ENCODE measurements around the gene PACRG. TPM values are rescaled to one million over a fixed set of nuclear protein-coding genes. Genes with fewer than 3 reads are reported as not detected.

PACRG gene
- total RNA-seq, 4 donors from 2014 or later: 0.29 to 1.6 (median 0.61) TPM

- intact Hi-C loops (cut with DNase I; ENCODE audit: low total_unique reads): loop anchor here (10.0 kb wide), 1 partner anchor 97 kb away; no protein-coding TSS in a partner anchor
- in situ Hi-C loops (cut with MboI; ENCODE audit: low sequenced_read_pairs in 4 of 4): no loop called here
These were observed 553.9 kb downstream of the PACRG start for GRCh38 chr6:163281634-163282033.

DNA sequence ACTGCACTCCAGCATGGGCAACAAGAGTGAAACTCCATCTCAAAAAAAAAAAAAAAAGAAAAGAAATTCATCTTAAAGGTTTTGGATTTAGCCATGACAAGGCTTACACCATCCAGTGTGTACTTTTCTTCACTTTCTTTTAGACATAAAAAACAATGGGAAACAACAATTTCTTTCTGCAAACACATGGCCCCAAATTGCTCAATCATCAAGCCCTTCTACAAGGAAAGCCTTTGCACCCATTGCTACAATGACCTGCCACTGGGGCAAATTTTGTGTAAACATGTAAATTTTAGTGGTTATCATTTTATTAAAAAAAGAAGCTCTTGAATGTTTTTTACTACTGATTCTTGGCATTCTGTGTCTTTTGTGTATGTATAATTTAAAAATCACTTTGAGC lies 554.9 kb downstream of the PACRG start:
- Histone ChIP-seq H3K4me1 (peaks cover 0 to 4% of the 10 kb centered on the region in 2 donors), H3K4me3 (no peak overlapping the region), H3K27ac (no peak overlapping the region), H3K9me3 (no peaks in the 10 kb centered on the region), H3K36me3 (no peaks in the 10 kb centered on the region), H3K27me3 (no peaks in the 10 kb centered on the region)
- in situ Hi-C loops (cut with MboI; ENCODE audit: low sequenced_read_pairs in 4 of 4) (no loop called here), intact Hi-C loops (cut with DNase I; ENCODE audit: low total_unique reads) (loop anchor here (10.0 kb wide), 1 partner anchor 98 kb away; no protein-coding TSS in a partner anchor)
- DNase-seq (no peak), ATAC-seq (no peak)
- TF ChIP-seq POLR2A (IDR thresholded peaks at IDR 0.05): no peak
- TF ChIP-seq, protein P1, sequence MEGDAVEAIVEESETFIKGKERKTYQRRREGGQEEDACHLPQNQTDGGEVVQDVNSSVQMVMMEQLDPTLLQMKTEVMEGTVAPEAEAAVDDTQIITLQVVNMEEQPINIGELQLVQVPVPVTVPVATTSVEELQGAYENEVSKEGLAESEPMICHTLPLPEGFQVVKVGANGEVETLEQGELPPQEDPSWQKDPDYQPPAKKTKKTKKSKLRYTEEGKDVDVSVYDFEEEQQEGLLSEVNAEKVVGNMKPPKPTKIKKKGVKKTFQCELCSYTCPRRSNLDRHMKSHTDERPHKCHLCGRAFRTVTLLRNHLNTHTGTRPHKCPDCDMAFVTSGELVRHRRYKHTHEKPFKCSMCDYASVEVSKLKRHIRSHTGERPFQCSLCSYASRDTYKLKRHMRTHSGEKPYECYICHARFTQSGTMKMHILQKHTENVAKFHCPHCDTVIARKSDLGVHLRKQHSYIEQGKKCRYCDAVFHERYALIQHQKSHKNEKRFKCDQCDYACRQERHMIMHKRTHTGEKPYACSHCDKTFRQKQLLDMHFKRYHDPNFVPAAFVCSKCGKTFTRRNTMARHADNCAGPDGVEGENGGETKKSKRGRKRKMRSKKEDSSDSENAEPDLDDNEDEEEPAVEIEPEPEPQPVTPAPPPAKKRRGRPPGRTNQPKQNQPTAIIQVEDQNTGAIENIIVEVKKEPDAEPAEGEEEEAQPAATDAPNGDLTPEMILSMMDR (IDR thresholded peaks at IDR 0.05 in 4 of 5, conservative IDR thresholded peaks at IDR 0.05 in 1 of 5): no peak

More at GRCh38 chr6:163281634-163282033, 553.9 kb downstream of the PACRG start:
- no peak for ATAC-seq
- H3K27me3 ChIP-seq: no peaks in the 10 kb centered on the region
- no peak for DNase-seq
- H3K36me3 ChIP-seq: no peaks in the 10 kb centered on the region
- H3K27ac ChIP-seq: no peak overlapping the region
- no peaks in the 10 kb centered on the region for H3K9me3 ChIP-seq
- no peak overlapping the region for H3K4me3 ChIP-seq
- TF ChIP-seq, protein P1 (IDR thresholded peaks at IDR 0.05 in 4 of 5, conservative IDR thresholded peaks at IDR 0.05 in 1 of 5): no peak
- TF ChIP-seq POLR2A (IDR thresholded peaks at IDR 0.05): no peak
- H3K4me1 ChIP-seq: peaks cover 0 to 4% of the 10 kb centered on the region in 2 donors

GRCh38 chr6:163284151-163284550 lies 556.4 kb downstream of the PACRG start:
- intact Hi-C loops (cut with DNase I; ENCODE audit: low total_unique reads): loop anchor here (10.0 kb wide), 1 partner anchor 99 kb away; no protein-coding TSS in a partner anchor
- TF ChIP-seq POLR2A (IDR thresholded peaks at IDR 0.05): no peak
- TF ChIP-seq, protein P1 (IDR thresholded peaks at IDR 0.05 in 4 of 5, conservative IDR thresholded peaks at IDR 0.05 in 1 of 5): no peak
- Histone ChIP-seq H3K27ac (no peak overlapping the region), H3K4me1 (peaks cover 0 to 4% of the 10 kb centered on the region in 2 donors), H3K36me3 (no peaks in the 10 kb centered on the region), H3K9me3 (no peaks in the 10 kb centered on the region), H3K27me3 (no peaks in the 10 kb centered on the region), H3K4me3 (no peak overlapping the region)
- no peak for ATAC-seq
- DNase-seq: no peak
- in situ Hi-C loops (cut with MboI; ENCODE audit: low sequenced_read_pairs in 4 of 4): no loop called here

DNA sequence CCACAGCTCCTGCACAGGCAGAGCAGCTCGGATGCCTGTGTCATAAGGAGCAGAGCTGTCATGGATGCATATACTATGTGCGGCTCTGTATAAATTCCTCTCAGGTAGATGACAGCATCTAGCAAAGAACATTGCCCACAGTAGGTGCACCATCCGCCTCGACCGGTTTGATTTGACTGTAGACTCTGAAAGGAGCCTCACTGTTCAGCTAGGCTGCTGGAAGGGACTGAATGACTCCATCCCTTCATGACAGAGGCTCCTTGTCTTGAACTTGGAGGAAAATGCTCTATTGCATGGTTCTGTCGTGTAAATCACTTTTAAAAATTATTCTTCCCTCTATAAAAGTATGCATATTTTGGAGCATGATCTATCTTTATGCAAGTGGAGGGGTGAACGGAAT lies 557.9 kb downstream of the PACRG start:
- no peak for ATAC-seq
- TF ChIP-seq, protein P1 (IDR thresholded peaks at IDR 0.05 in 4 of 5, conservative IDR thresholded peaks at IDR 0.05 in 1 of 5): no peak
- TF ChIP-seq POLR2A (IDR thresholded peaks at IDR 0.05): no peak
- intact Hi-C loops (cut with DNase I; ENCODE audit: low total_unique reads): loop anchor here (10.0 kb wide), 1 partner anchor 101 kb away; no protein-coding TSS in a partner anchor

DNA sequence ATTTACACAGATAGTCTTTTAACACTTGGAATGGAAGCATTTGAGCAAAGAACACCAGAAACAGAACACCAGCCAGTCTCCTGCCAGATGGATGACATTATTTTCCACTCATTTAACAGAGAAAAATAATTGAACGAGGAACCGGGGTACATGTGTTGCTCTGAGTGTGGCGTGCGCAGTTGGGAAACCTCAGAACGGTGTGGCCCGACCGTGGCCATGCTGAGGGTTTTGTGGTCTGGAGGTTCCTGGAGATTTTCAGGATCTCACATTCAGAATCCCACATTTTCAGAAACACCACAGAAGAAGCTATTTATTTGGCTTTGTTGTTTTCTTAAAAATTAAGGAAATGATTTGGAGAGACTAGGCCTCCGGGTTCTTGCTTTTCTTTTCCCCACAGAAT lies 559.9 kb downstream of the PACRG start:
- intact Hi-C loops (cut with DNase I; ENCODE audit: low total_unique reads) (loop anchor here (10.0 kb wide), 1 partner anchor 103 kb away; no protein-coding TSS in a partner anchor), in situ Hi-C loops (cut with MboI; ENCODE audit: low sequenced_read_pairs in 4 of 4) (no loop called here)
- ATAC-seq (no peak), DNase-seq (no peak)
- Histone ChIP-seq H3K36me3 (no peaks in the 10 kb centered on the region), H3K27me3 (no peaks in the 10 kb centered on the region), H3K4me1 (peaks cover 0 to 9% of the 10 kb centered on the region in 2 donors), H3K4me3 (no peak overlapping the region), H3K9me3 (no peaks in the 10 kb centered on the region), H3K27ac (peak overlapping the region in 2 of 4 donors; percentile 30 to 85)
- TF ChIP-seq POLR2A (IDR thresholded peaks at IDR 0.05): no peak
- TF ChIP-seq, protein P1 (IDR thresholded peaks at IDR 0.05 in 4 of 5, conservative IDR thresholded peaks at IDR 0.05 in 1 of 5): no peak

More for the DNA sequence above, 557.9 kb downstream of the PACRG start:
- in situ Hi-C loops (cut with MboI; ENCODE audit: low sequenced_read_pairs in 4 of 4): no loop called here
- DNase-seq: no peak
- H3K36me3 ChIP-seq: no peaks in the 10 kb centered on the region
- H3K27ac ChIP-seq: peak overlapping the region in 1 of 4 donors; percentile 36
- H3K4me1 ChIP-seq: peaks cover 0 to 9% of the 10 kb centered on the region in 2 donors
- no peaks in the 10 kb centered on the region for H3K9me3 ChIP-seq
- H3K27me3 ChIP-seq: no peaks in the 10 kb centered on the region
- H3K4me3 ChIP-seq: no peak overlapping the region

All from gastrocnemius medialis (tissue), 4 donors.